A673 (cell line): ENCODE data around the gene CLIC6. TPM values are rescaled to one million over a fixed set of nuclear protein-coding genes. Genes with fewer than 3 reads are reported as not detected.

Experiments
- BruUV-seq: library from RNA; stranded (reverse); fragments of 400-500 nt; replicated peaks from 2 replicates; lab custom pipeline; 2021; lab: Mats Ljungman, UMichigan
- CTCF ChIA-PET: fragments of 300-600 bp; sonication (Branson Sonifier 250); formaldehyde crosslinking; loops from one replicate; lab custom pipeline; 2022; ENCODE audit warnings: antibody characterized with exemption; lab: Charles Lee
- POLR2A ChIA-PET: fragments of 300-600 bp; sonication (Branson Sonifier 250); formaldehyde crosslinking; loops from one replicate; lab custom pipeline; 2022; ENCODE audit warnings: antibody characterized with exemption; ENCODE audit not compliant: low non-redundant PET; lab: Charles Lee
- DNase-seq: peaks from one replicate; pipeline ENCODE4 v3.0.0-alpha.2; 2015; ENCODE audit warnings: low spot score
- H3K27ac ChIP-seq: fragments of 200-600 bp; sonication (generic); 2 replicates; pipeline ENCODE4 v1.5.1; 2016; ENCODE audit warnings: mixed run types, low read depth, mild to moderate bottlenecking, mixed read lengths, antibody characterized with exemption, low read length; ENCODE audit not compliant: poor library complexity, severe bottlenecking
- H3K27me3 ChIP-seq: fragments of 200-600 bp; sonication (generic); replicated peaks from 2 replicates; pipeline ENCODE4 v1.6.1; 2017; ENCODE audit warnings: mixed run types, low read depth, mild to moderate bottlenecking, mixed read lengths, antibody characterized with exemption, low read length; ENCODE audit not compliant: insufficient read depth, poor library complexity
- H3K36me3 ChIP-seq: fragments of 200-600 bp; sonication (generic); 2 replicates; pipeline ENCODE4 v1.6.1; 2016; ENCODE audit warnings: mixed run types, mild to moderate bottlenecking, mixed read lengths, antibody characterized with exemption, low read length; ENCODE audit not compliant: insufficient read depth, poor library complexity, severe bottlenecking
- H3K4me1 ChIP-seq: fragments of 200-600 bp; sonication (generic); 2 replicates; pipeline ENCODE4 v1.6.1; 2017; ENCODE audit warnings: mixed run types, mild to moderate bottlenecking, mixed read lengths, antibody characterized with exemption, low read length; ENCODE audit not compliant: insufficient read depth, poor library complexity, severe bottlenecking
- H3K4me3 ChIP-seq: fragments of 200-600 bp; sonication (generic); 2 replicates; pipeline ENCODE4 v1.5.1; 2016; ENCODE audit warnings: low read depth, mixed run types, mild to moderate bottlenecking, mixed read lengths, low read length; ENCODE audit not compliant: poor library complexity, severe bottlenecking
- H3K9me3 ChIP-seq: fragments of 200-600 bp; sonication (generic); 2 replicates; pipeline ENCODE4 v1.6.1; 2016; ENCODE audit warnings: mixed run types, low read depth, mild to moderate bottlenecking, mixed read lengths, antibody characterized with exemption, low read length; ENCODE audit not compliant: poor library complexity, severe bottlenecking
- CTCF ChIP-seq: fragments of 300-800, 200-600 bp; sonication (generic); conservative IDR thresholded peaks from 2 replicates; pipeline ENCODE4 v1.5.1; 2017; ENCODE audit warnings: low read depth, mild to moderate bottlenecking, antibody characterized with exemption, low read length, moderate library complexity, mixed read lengths
- EZH2 ChIP-seq: fragments of 200-600 bp; sonication (generic); IDR thresholded peaks from 2 replicates; pipeline ENCODE4 v1.6.1; 2017; ENCODE audit warnings: borderline replicate concordance, low read depth, mild to moderate bottlenecking, mixed read lengths, antibody characterized with exemption, low read length; ENCODE audit not compliant: poor library complexity, severe bottlenecking
- intact Hi-C: fragments of 100-400 bp; cut with micrococcal nuclease; formaldehyde crosslinking; loops from one replicate; pipeline ENCODE4 v1.10.0; 2022; ENCODE audit not compliant: unreplicated experiment
- total RNA-seq: library from RNA; stranded (reverse); gene quantifications from 2 replicates; pipeline ENCODE4 v1.2.3, GENCODE V29; 2021

The CLIC6 gene
- total RNA-seq, 1 experiment from 2014 or later = not detected

GRCh38 chr21:34754690-34755647 is 86.2 kb downstream of the CLIC6 start:
- TF ChIP-seq CTCF = no peak
- TF ChIP-seq EZH2 = no peak
- Histone ChIP-seq H3K36me3 (no peaks in the 10 kb centered on the region), H3K9me3 (no peaks in the 10 kb centered on the region), H3K4me1 (no peaks in the 10 kb centered on the region), H3K27me3 (peaks cover 3% of the 10 kb centered on the region), H3K27ac (no peak overlapping the region), H3K4me3 (no peak overlapping the region)
- intact Hi-C loops = no loop called here
- no peak for DNase-seq
- ChIA-PET POLR2A (no interaction called here), CTCF (no interaction called here)
- BruUV-seq = no TSS peak

GRCh38 chr21:34761758-34762330 is 93.0 kb downstream of the CLIC6 start:
- H3K4me1 ChIP-seq = no peaks in the 10 kb centered on the region
- ChIA-PET CTCF (interaction anchor here (1.2 kb wide), 1 partner anchor 16 kb away, joined by 3 read pairs; no protein-coding TSS in a partner anchor), POLR2A (interaction anchor here (0.6 kb wide), 1 partner anchor 43 kb away, joined by 3 read pairs; no protein-coding TSS in a partner anchor)
- DNase-seq = no peak
- TF ChIP-seq CTCF (no peak), EZH2 (no peak)
- no peaks in the 10 kb centered on the region for H3K9me3 ChIP-seq
- no peak overlapping the region for H3K4me3 ChIP-seq
- no TSS peak for BruUV-seq
- H3K27ac ChIP-seq = no peak overlapping the region
- intact Hi-C loops = no loop called here
- no peaks in the 10 kb centered on the region for H3K27me3 ChIP-seq
- H3K36me3 ChIP-seq = no peaks in the 10 kb centered on the region

GRCh38 chr21:34762786-34763185 is 94.0 kb downstream of the CLIC6 start:
- POLR2A ChIA-PET = no interaction called here
- Histone ChIP-seq H3K27ac (no peak overlapping the region), H3K4me1 (no peaks in the 10 kb centered on the region), H3K36me3 (no peaks in the 10 kb centered on the region), H3K4me3 (no peak overlapping the region), H3K9me3 (no peaks in the 10 kb centered on the region), H3K27me3 (no peaks in the 10 kb centered on the region)
- intact Hi-C loops = no loop called here
- CTCF ChIA-PET = interaction anchor here (1.2 kb wide), 1 partner anchor 17 kb away, joined by 3 read pairs; no protein-coding TSS in a partner anchor
- TF ChIP-seq CTCF (no peak), EZH2 (no peak)
- no TSS peak for BruUV-seq
- DNase-seq = no peak
